Neural progenitor cell (in vitro differentiated cells): ENCODE data around the gene KIF26B. TPM values are rescaled to one million over a fixed set of nuclear protein-coding genes. Genes with fewer than 3 reads are reported as not detected.

ENCODE experiments used
- DNase-seq: peaks from one replicate; pipeline ENCODE4 v3.0.0-alpha.2; 2016; ENCODE audit warnings: low spot score
- H2AFZ ChIP-seq: fragments of 200-600 bp; sonication (generic); replicated peaks from 2 replicates; pipeline ENCODE4 v1.6.1; 2016; ENCODE audit warnings: antibody characterized with exemption
- H3F3A ChIP-seq: fragments of 200-600 bp; sonication (generic); 2 replicates; pipeline ENCODE4 v1.6.1; 2016; ENCODE audit warnings: antibody characterized with exemption, low read depth
- H3K27ac ChIP-seq: fragments of 200-600 bp; sonication (generic); 2 replicates; pipeline ENCODE4 v1.5.1; 2016; ENCODE audit warnings: mild to moderate bottlenecking
- H3K27me3 ChIP-seq: fragments of 200-600 bp; sonication (generic); 2 replicates; pipeline ENCODE4 v1.6.1; 2016; ENCODE audit warnings: mild to moderate bottlenecking, moderate library complexity
- H3K36me3 ChIP-seq: fragments of 200-600 bp; sonication (generic); 2 replicates; pipeline ENCODE4 v1.5.1; 2016
- H3K4me1 ChIP-seq: fragments of 200-600 bp; sonication (generic); 2 replicates; pipeline ENCODE4 v1.6.1; 2016; ENCODE audit warnings: mixed run types
- H3K4me2 ChIP-seq: fragments of 200-600 bp; sonication (generic); 2 replicates; pipeline ENCODE4 v1.6.1; 2016
- H3K4me3 ChIP-seq: fragments of 200-600 bp; sonication (generic); 2 replicates; pipeline ENCODE4 v1.5.1; 2016
- H3K79me2 ChIP-seq: fragments of 200-600 bp; sonication (generic); 2 replicates; pipeline ENCODE4 v1.6.1; 2016; ENCODE audit warnings: low read depth
- H3K9ac ChIP-seq: fragments of 200-600 bp; sonication (generic); 2 replicates; pipeline ENCODE4 v1.6.1; 2016
- H3K9me3 ChIP-seq: fragments of 200-600 bp; sonication (generic); 2 replicates; pipeline ENCODE4 v1.5.1; 2016; ENCODE audit warnings: low read depth
- H4K20me1 ChIP-seq: fragments of 200-600 bp; sonication (generic); 2 replicates; pipeline ENCODE4 v1.6.1; 2016; ENCODE audit warnings: low read depth
- H3K27ac Mint-ChIP-seq: 3 replicates; pipeline ENCODE4 v1.8.0; 2021; ENCODE audit warnings: mixed read lengths
- H3K27me3 Mint-ChIP-seq: 2 replicates; pipeline ENCODE4 v1.8.0; 2022; ENCODE audit warnings: low read depth, mild to moderate bottlenecking, inconsistent platforms, moderate library complexity, mixed read lengths; ENCODE audit not compliant: insufficient read depth
- H3K36me3 Mint-ChIP-seq: 3 replicates; pipeline ENCODE4 v1.8.0; 2021; ENCODE audit warnings: mixed read lengths
- H3K4me1 Mint-ChIP-seq: 3 replicates; pipeline ENCODE4 v1.8.0; 2021; ENCODE audit warnings: mixed read lengths
- H3K4me3 Mint-ChIP-seq: 3 replicates; pipeline ENCODE4 v1.8.0; 2021; ENCODE audit warnings: mild to moderate bottlenecking, moderate library complexity, mixed read lengths
- H3K9me3 Mint-ChIP-seq: 3 replicates; pipeline ENCODE4 v1.8.0; 2020; ENCODE audit warnings: mixed read lengths
- CTCF ChIP-seq: fragments of 200-600 bp; sonication (generic); IDR thresholded peaks from 2 replicates; pipeline ENCODE4 v1.5.1; 2017; ENCODE audit warnings: antibody characterized with exemption, mild to moderate bottlenecking
- EZH2 ChIP-seq: fragments of 200-600 bp; sonication (generic); IDR thresholded peaks from 2 replicates; pipeline ENCODE4 v1.6.1; 2017; ENCODE audit warnings: antibody characterized with exemption, mild to moderate bottlenecking, moderate library complexity
- EZH2phosphoT487 ChIP-seq: fragments of 200-600 bp; sonication (generic); IDR thresholded peaks from 2 replicates; pipeline ENCODE4 v1.6.1; 2017; ENCODE audit warnings: antibody characterized with exemption
- total RNA-seq: library from RNA; depleted of rRNA; stranded (reverse); fragments of >200 nt; gene quantifications from 2 replicates; pipeline ENCODE4 v1.2.3, GENCODE V29; 2015; ENCODE audit warnings: low replicate concordance

KIF26B gene
- total RNA-seq, 1 donor from 2014 or later = 0.47 TPM

GRCh38 chr1:245386297-245386971, 231.6 kb downstream of the KIF26B start:
- H3K4me1 ChIP-seq = peaks cover 17% of the 10 kb centered on the region
- no peaks in the 10 kb centered on the region for H3K9me3 ChIP-seq
- Mint-ChIP-seq H3K4me1 (peaks cover 12% of the 10 kb centered on the region), H3K9me3 (no peaks in the 10 kb centered on the region), H3K4me3 (no peak overlapping the region), H3K27ac (no peak overlapping the region), H3K36me3 (no peaks in the 10 kb centered on the region), H3K27me3 (peaks cover 5% of the 10 kb centered on the region)
- H4K20me1 ChIP-seq = no peaks in the 10 kb centered on the region
- H3K4me2 ChIP-seq = no peak overlapping the region
- no peaks in the 10 kb centered on the region for H3K27me3 ChIP-seq
- no peak overlapping the region for H2AFZ ChIP-seq
- H3K27ac ChIP-seq = no peak overlapping the region
- no peaks in the 10 kb centered on the region for H3F3A ChIP-seq
- no peak for DNase-seq
- H3K9ac ChIP-seq = no peak overlapping the region
- no peak overlapping the region for H3K4me3 ChIP-seq
- H3K79me2 ChIP-seq = no peaks in the 10 kb centered on the region
- H3K36me3 ChIP-seq = no peaks in the 10 kb centered on the region
- no peak for TF ChIP-seq EZH2
- no peak for TF ChIP-seq EZH2phosphoT487

GRCh38 chr1:245388687-245389086, 233.9 kb downstream of the KIF26B start:
- no peak overlapping the region for H3K9ac ChIP-seq
- peaks cover 9% of the 10 kb centered on the region for H3K4me1 ChIP-seq
- H3K79me2 ChIP-seq = no peaks in the 10 kb centered on the region
- no peak overlapping the region for H3K27ac ChIP-seq
- H3K27ac Mint-ChIP-seq = no peak overlapping the region
- peaks cover 7% of the 10 kb centered on the region for H3K27me3 Mint-ChIP-seq
- no peaks in the 10 kb centered on the region for H3K36me3 ChIP-seq
- H3K4me1 Mint-ChIP-seq = peaks cover 5% of the 10 kb centered on the region
- H3K9me3 Mint-ChIP-seq = peaks cover 3% of the 10 kb centered on the region
- no peaks in the 10 kb centered on the region for H3K9me3 ChIP-seq
- DNase-seq = no peak
- peaks cover 3% of the 10 kb centered on the region for H3K36me3 Mint-ChIP-seq
- no peak overlapping the region for H3K4me2 ChIP-seq
- no peaks in the 10 kb centered on the region for H3K27me3 ChIP-seq
- no peaks in the 10 kb centered on the region for H3F3A ChIP-seq
- H2AFZ ChIP-seq = no peak overlapping the region
- no peak overlapping the region for H3K4me3 Mint-ChIP-seq
- TF ChIP-seq EZH2 (no peak), EZH2phosphoT487 (no peak), CTCF (no peak)
- H3K4me3 ChIP-seq = no peak overlapping the region
- H4K20me1 ChIP-seq = no peaks in the 10 kb centered on the region

- Mint-ChIP-seq H3K27me3 (peaks cover 7% of the 10 kb centered on the region), H3K4me1 (peaks cover 2% of the 10 kb centered on the region), H3K27ac (no peak overlapping the region), H3K36me3 (peaks cover 3% of the 10 kb centered on the region), H3K4me3 (no peak overlapping the region), H3K9me3 (peaks cover 3% of the 10 kb centered on the region)
- H3K4me2 ChIP-seq = no peak overlapping the region
- no peaks in the 10 kb centered on the region for H4K20me1 ChIP-seq
- no peak overlapping the region for H3K27ac ChIP-seq
- DNase-seq = no peak
- TF ChIP-seq EZH2phosphoT487 = no peak
- H3K4me1 ChIP-seq = no peaks in the 10 kb centered on the region
- no peaks in the 10 kb centered on the region for H3F3A ChIP-seq
- no peaks in the 10 kb centered on the region for H3K27me3 ChIP-seq
- H2AFZ ChIP-seq = no peak overlapping the region
- no peaks in the 10 kb centered on the region for H3K79me2 ChIP-seq
- H3K9me3 ChIP-seq = no peaks in the 10 kb centered on the region
- no peak overlapping the region for H3K4me3 ChIP-seq
- H3K9ac ChIP-seq = no peak overlapping the region
- H3K36me3 ChIP-seq = no peaks in the 10 kb centered on the region
These were observed 235.1 kb downstream of the KIF26B start for GRCh38 chr1:245389873-245390272.

GRCh38 chr1:245390975-245391374, 236.2 kb downstream of the KIF26B start:
- Mint-ChIP-seq H3K36me3 (peaks cover 3% of the 10 kb centered on the region), H3K4me3 (no peak overlapping the region), H3K27me3 (peaks cover 7% of the 10 kb centered on the region), H3K27ac (no peak overlapping the region), H3K4me1 (peaks cover 8% of the 10 kb centered on the region), H3K9me3 (peaks cover 3% of the 10 kb centered on the region)
- Histone ChIP-seq H3F3A (no peaks in the 10 kb centered on the region), H3K9ac (no peak overlapping the region), H3K4me3 (no peak overlapping the region), H3K79me2 (no peaks in the 10 kb centered on the region), H3K36me3 (no peaks in the 10 kb centered on the region), H3K4me2 (no peak overlapping the region), H3K4me1 (no peaks in the 10 kb centered on the region), H3K27me3 (no peaks in the 10 kb centered on the region), H3K9me3 (no peaks in the 10 kb centered on the region), H4K20me1 (no peaks in the 10 kb centered on the region), H3K27ac (no peak overlapping the region), H2AFZ (no peak overlapping the region)
- DNase-seq = no peak
- TF ChIP-seq EZH2phosphoT487 (no peak), CTCF (no peak), EZH2 (no peak)
